Liver (tissue), 9 donors: ENCODE measurements around the gene CRACR2B. TPM values are rescaled to one million over a fixed set of nuclear protein-coding genes. Genes with fewer than 3 reads are reported as not detected.

Experiments
- DNase-seq: peaks from one replicate; pipeline ENCODE4 v3.0.0-alpha.2; 2017; ENCODE audit warnings: low spot score
- H3K27ac ChIP-seq, 2 donors: one replicate each; pipeline ENCODE4 v1.7.0; 2013; ENCODE audit warnings: inconsistent platforms in 2 of 2, low read length in 2 of 2, control low read depth in 1 of 2, low read depth in 1 of 2, mild to moderate bottlenecking in 1 of 2
- H3K27me3 ChIP-seq, 4 donors: one replicate each; pipeline versions ENCODE4 v1.6.1 to v1.7.0; 2013; ENCODE audit warnings: low read length in 3 of 4, inconsistent platforms in 1 of 4, mild to moderate bottlenecking in 1 of 4, moderate library complexity in 1 of 4; ENCODE audit not compliant: control insufficient read depth in 4 of 4, insufficient read depth in 4 of 4
- H3K36me3 ChIP-seq, 4 donors: one replicate each; pipeline versions ENCODE4 v1.6.1 to v1.7.0; 2013; ENCODE audit warnings: low read length in 3 of 4, mild to moderate bottlenecking in 3 of 4, low read depth in 1 of 4, moderate library complexity in 1 of 4; ENCODE audit not compliant: control insufficient read depth in 4 of 4, insufficient read depth in 3 of 4
- H3K4me1 ChIP-seq, 4 donors: one replicate each; pipeline versions ENCODE4 v1.6.1 to v1.7.0; 2013; ENCODE audit warnings: low read length in 3 of 4, mild to moderate bottlenecking in 3 of 4, moderate library complexity in 1 of 4; ENCODE audit not compliant: control insufficient read depth in 4 of 4, insufficient read depth in 4 of 4
- H3K4me3 ChIP-seq, 3 donors: one replicate each; pipeline versions ENCODE4 v1.6.1 to v1.7.0; 2013; ENCODE audit warnings: low read length in 3 of 3, control low read depth in 1 of 3, low read depth in 1 of 3, mild to moderate bottlenecking in 1 of 3
- H3K9ac ChIP-seq, 2 donors: one replicate each; pipeline ENCODE4 v1.7.0; 2013; ENCODE audit warnings: low read length in 2 of 2, mild to moderate bottlenecking in 2 of 2, moderate library complexity in 2 of 2, control low read depth in 1 of 2, low read depth in 1 of 2
- H3K9me3 ChIP-seq, 4 donors: one replicate each; pipeline versions ENCODE4 v1.6.1 to v1.7.0; 2013; ENCODE audit warnings: low read length in 3 of 4; ENCODE audit not compliant: control insufficient read depth in 4 of 4
- ATF3 ChIP-seq: IDR thresholded peaks from 2 replicates; pipeline ENCODE4 v1.6.1; 2016; ENCODE audit warnings: antibody characterized with exemption
- CTCF ChIP-seq: fragments of 150-350 bp; IDR thresholded peaks from 2 replicates; pipeline ENCODE4 v1.5.1; 2017; ENCODE audit warnings: improper control_type of control experiment, low read depth, low read length; ENCODE audit not compliant: missing input control
- EGR1 ChIP-seq, 2 donors: IDR thresholded peaks; 2 replicates each; pipeline ENCODE4 v1.6.1; 2016 to 2018; ENCODE audit warnings: antibody characterized with exemption in 2 of 2, low read depth in 2 of 2
- FOXA1 ChIP-seq: IDR thresholded peaks from 2 replicates; pipeline ENCODE4 v1.6.1; 2016; ENCODE audit warnings: antibody characterized with exemption
- FOXA2 ChIP-seq: IDR thresholded peaks from 2 replicates; pipeline ENCODE4 v1.6.1; 2016; ENCODE audit warnings: antibody characterized with exemption
- GABPA ChIP-seq, 2 donors: IDR thresholded peaks in 1 of 2; conservative IDR thresholded peaks in 1 of 2; 2 replicates each; pipeline ENCODE4 v1.6.1; 2016; ENCODE audit warnings: antibody characterized with exemption in 2 of 2, mild to moderate bottlenecking in 1 of 2, moderate library complexity in 1 of 2
- HNF4A ChIP-seq, 2 donors: conservative IDR thresholded peaks; 2 replicates each; pipeline ENCODE4 v1.6.1; 2016; ENCODE audit warnings: antibody characterized with exemption in 2 of 2, mild to moderate bottlenecking in 2 of 2
- HNF4G ChIP-seq: IDR thresholded peaks from 2 replicates; pipeline ENCODE4 v1.6.1; 2016; ENCODE audit warnings: antibody characterized with exemption
- MAX ChIP-seq: IDR thresholded peaks from 2 replicates; pipeline ENCODE4 v1.6.1; 2016; ENCODE audit warnings: antibody characterized with exemption
- REST ChIP-seq: IDR thresholded peaks from 2 replicates; pipeline ENCODE4 v1.6.1; 2016; ENCODE audit warnings: antibody characterized with exemption, mild to moderate bottlenecking
- RXRA ChIP-seq, 2 donors: IDR thresholded peaks; 2 replicates each; pipeline ENCODE4 v1.6.1; 2017 to 2018; ENCODE audit warnings: antibody characterized with exemption in 2 of 2, mild to moderate bottlenecking in 1 of 2
- SP1 ChIP-seq: IDR thresholded peaks from 2 replicates; pipeline ENCODE4 v1.6.1; 2018; ENCODE audit warnings: antibody characterized with exemption, mild to moderate bottlenecking
- YY1 ChIP-seq: IDR thresholded peaks from 2 replicates; pipeline ENCODE4 v1.6.1; 2016; ENCODE audit warnings: antibody characterized with exemption, mild to moderate bottlenecking
- ZBTB33 ChIP-seq: IDR thresholded peaks from 2 replicates; pipeline ENCODE4 v1.6.1; 2016; ENCODE audit warnings: antibody characterized with exemption
- WGBS: extraction: QIAGEN DNeasy Blood & Tissue Kit; methylation state at CpG from one replicate; pipeline ENCODE4 v1.1.7; 2013; 5-methylcytosine and 5-hydroxymethylcytosine counted together
- polyA plus RNA-seq, 2 donors: library from polyadenylated mRNA; stranded (reverse) in 1 of 2; unstranded in 1 of 2; fragments of 200-250 nt in 1 of 2; fragments of >200 nt in 1 of 2; fragmentation: Nextera tagmentation in 1 of 2; extraction: Ambion mirVana in 1 of 2; gene quantifications; one replicate each; pipeline versions ENCODE4 v1.2.1 to v1.2.3, GENCODE V29; 2013 to 2015
- total RNA-seq, 2 donors: library from RNA; depleted of rRNA; stranded (reverse); fragments of >200 nt; gene quantifications; one replicate each; pipeline ENCODE4 v1.2.3, GENCODE V29; 2014
- donor health status: healthy.
- donor health status: healthy.
- donor health status: healthy.
- donor health status: healthy.
- donor health status: healthy.

CRACR2B gene
- total and polyA plus RNA-seq, 4 donors = 0.14 to 2.9 (median 2.2) TPM

GRCh38 chr11:854601-855329 is 27.0 kb downstream of the CRACR2B start:
- Histone ChIP-seq H3K9me3 (no peaks in the 10 kb centered on the region), H3K27ac (no peak overlapping the region)

More at GRCh38 chr11:854601-855329, 27.0 kb downstream of the CRACR2B start:
- H3K27me3 ChIP-seq = no peaks in the 10 kb centered on the region
- 94% methylated on average over 20 of the region's 20 CpGs for WGBS
- TF ChIP-seq FOXA1 (no peak), HNF4G (no peak), EGR1 (IDR thresholded peaks at IDR 0.05; ENCODE audit: low read depth in 2 of 2) (no peak), ZBTB33 (no peak), RXRA (IDR thresholded peaks at IDR 0.05) (no peak), FOXA2 (no peak), CTCF (no peak), REST (no peak), YY1 (no peak), ATF3 (no peak), SP1 (no peak), GABPA (IDR thresholded peaks at IDR 0.05 in 1 of 2, conservative IDR thresholded peaks at IDR 0.05 in 1 of 2) (no peak), MAX (no peak), HNF4A (conservative IDR thresholded peaks at IDR 0.05) (no peak)
- no peak for DNase-seq
- no peak overlapping the region for H3K4me3 ChIP-seq
- no peak overlapping the region for H3K9ac ChIP-seq
- H3K36me3 ChIP-seq = no peaks in the 10 kb centered on the region
- peaks cover 0 to 7% (median 3%) of the 10 kb centered on the region in 4 donors for H3K4me1 ChIP-seq
